GM12864 (cell line): Measurements from ENCODE around the gene NAA20.

ENCODE experiments used
- DNase-seq: peaks from one replicate; pipeline ENCODE4 v3.0.0-alpha.2; 2011; ENCODE audit warnings: low read depth
- H3K4me3 ChIP-seq: 2 replicates; pipeline ENCODE4 v1.5.1; 2011; ENCODE audit warnings: mild to moderate bottlenecking, low read depth, low read length, control low read depth
- CTCF ChIP-seq: IDR thresholded peaks from 2 replicates; pipeline ENCODE4 v1.5.1; 2011; ENCODE audit warnings: low read depth, mild to moderate bottlenecking, moderate library complexity, low read length, control low read depth, inconsistent platforms; ENCODE audit errors: missing control alignments

Gene NAA20

GRCh38 chr20:20052074-20052970 lies 35.2 kb downstream of the NAA20 start, which contains the start of the genes CFAP61 and CRNKL1:
TSS of gene CFAP61 (plus strand) at chr20:20052532. CDS start at chr20:20056654, 4,122 bp downstream.
TSS of gene CRNKL1 (minus strand) at chr20:20052466. CDS start at chr20:20052342, 124 bp downstream.
- no peak for TF ChIP-seq CTCF
- H3K4me3 ChIP-seq, result peak within 1 kb of the TSS; percentile 82
- peak; percentile 98 for DNase-seq

GRCh38 chr20:20060234-20060998 lies 43.3 kb downstream of the NAA20 start:
- DNase-seq, result no peak
- H3K4me3 ChIP-seq, result no peak overlapping the region
- no peak for TF ChIP-seq CTCF

GRCh38 chr20:20063941-20064702 lies 47.0 kb downstream of the NAA20 start:
- no peak for TF ChIP-seq CTCF
- H3K4me3 ChIP-seq, result no peak overlapping the region
- DNase-seq, result no peak

GRCh38 chr20:20065361-20065760 lies 48.2 kb downstream of the NAA20 start:
- no peak for TF ChIP-seq CTCF
- H3K4me3 ChIP-seq, result no peak overlapping the region
- no peak for DNase-seq

GRCh38 chr20:20070871-20071726 lies 53.9 kb downstream of the NAA20 start:
- TF ChIP-seq CTCF, result no peak
- DNase-seq, result no peak
- H3K4me3 ChIP-seq, result no peak overlapping the region
